Panc1 (cell line): ENCODE data around the gene TRIM29. TPM values are rescaled to one million over a fixed set of nuclear protein-coding genes. Genes with fewer than 3 reads are reported as not detected.

Experiments used
- ATAC-seq: fragments of 200-7000 bp; cut with Tn5 transposase; 2 replicates; pipeline ENCODE4 v1.9.1; 2020; ENCODE audit warnings: mild to moderate bottlenecking, moderate library complexity
- BruUV-seq: library from RNA; stranded (reverse); fragments of 400-500 nt; replicated peaks from 2 replicates; lab custom pipeline; 2021; lab: Mats Ljungman, UMichigan
- CTCF ChIA-PET: fragments of 300-600 bp; sonication (Branson Sonifier 250); formaldehyde crosslinking; loops from one replicate; lab custom pipeline; 2022; ENCODE audit warnings: antibody characterized with exemption; lab: Charles Lee
- POLR2A ChIA-PET: fragments of 300-600 bp; sonication (Branson Sonifier 250); formaldehyde crosslinking; loops from one replicate; lab custom pipeline; 2022; ENCODE audit warnings: antibody characterized with exemption; lab: Charles Lee
- DNase-seq: peaks from one replicate; pipeline ENCODE4 v3.0.0-alpha.2; 2010; ENCODE audit warnings: low read depth, low spot score
- H3K27ac ChIP-seq: 2 replicates; pipeline ENCODE4 v1.5.1; 2011; ENCODE audit warnings: mild to moderate bottlenecking, low read length, inconsistent platforms
- H3K27me3 ChIP-seq: fragments of 200-500 bp; sonication (Bioruptor generic); 2 replicates; pipeline ENCODE4 v1.6.0; 2014; ENCODE audit warnings: low read length, inconsistent platforms; ENCODE audit not compliant: control insufficient read depth, insufficient read depth
- H3K36me3 ChIP-seq: fragments of 200-500 bp; sonication (Bioruptor generic); 2 replicates; pipeline ENCODE4 v1.5.1; 2014; ENCODE audit warnings: inconsistent platforms, mild to moderate bottlenecking, low read length, moderate library complexity; ENCODE audit not compliant: control insufficient read depth, insufficient read depth
- H3K4me1 ChIP-seq: 2 replicates; pipeline ENCODE4 v1.5.1; 2011; ENCODE audit warnings: inconsistent platforms, mild to moderate bottlenecking, low read length, moderate library complexity; ENCODE audit not compliant: control insufficient read depth, insufficient read depth
- H3K4me3 ChIP-seq, 2 experiments: 2 replicates each; pipeline ENCODE4 v1.5.1; 2011 to 2012; ENCODE audit warnings: low read depth in 2 of 2, low read length in 2 of 2, mild to moderate bottlenecking in 2 of 2, inconsistent platforms in 1 of 2, moderate library complexity in 1 of 2
- H3K9me3 ChIP-seq: fragments of 200-500 bp; sonication (Bioruptor generic); 2 replicates; pipeline ENCODE4 v1.5.1; 2014; ENCODE audit warnings: low read depth, mild to moderate bottlenecking, inconsistent platforms, low read length, moderate library complexity; ENCODE audit not compliant: control insufficient read depth, insufficient read depth
- POLR2AphosphoS5 ChIP-seq: IDR thresholded peaks from 2 replicates; pipeline ENCODE4 v1.6.1; 2012; ENCODE audit warnings: mild to moderate bottlenecking, low read depth, low read length, moderate library complexity
- SIN3A ChIP-seq: IDR thresholded peaks from 2 replicates; pipeline ENCODE4 v1.6.1; 2012; ENCODE audit warnings: low read depth, mild to moderate bottlenecking, low read length, moderate library complexity, borderline replicate concordance; ENCODE audit not compliant: insufficient read depth
- TCF7L2 ChIP-seq: IDR thresholded peaks from 2 replicates; pipeline ENCODE4 v1.6.1; 2011; ENCODE audit warnings: mild to moderate bottlenecking, low read depth, low read length, inconsistent platforms
- in situ Hi-C: cut with HindIII; loops from 2 replicates; pipeline ENCODE4 v1.10.0; 2016; ENCODE audit warnings: low sequenced_read_pairs, low pct_unique_long_range_greater_than_20kb
- intact Hi-C: fragments of 100-400 bp; cut with micrococcal nuclease; formaldehyde crosslinking; loops from one replicate; pipeline ENCODE4 v1.10.0; 2022; ENCODE audit not compliant: unreplicated experiment
- total RNA-seq: library from RNA; stranded (reverse); gene quantifications from one replicate; pipeline ENCODE4 v1.2.1, GENCODE V29; 2021; ENCODE audit not compliant: unreplicated experiment
- TF ChIP-seq, protein P1 (sequence below), 2 experiments: IDR thresholded peaks; 2 replicates each; pipeline ENCODE4 v1.6.1; 2011 to 2012; ENCODE audit warnings: low read depth in 2 of 2, control low read depth in 1 of 2, low read length in 1 of 2, mild to moderate bottlenecking in 1 of 2, moderate library complexity in 1 of 2; ENCODE audit not compliant: insufficient read depth in 1 of 2
- TF ChIP-seq, protein P2 (sequence below): fragments of 450-650 bp; IDR thresholded peaks from 2 replicates; pipeline ENCODE4 v1.5.1; 2017; ENCODE audit warnings: mild to moderate bottlenecking

Gene TRIM29
- total RNA-seq, 1 experiment from 2014 or later: 0.64 TPM

DNA sequence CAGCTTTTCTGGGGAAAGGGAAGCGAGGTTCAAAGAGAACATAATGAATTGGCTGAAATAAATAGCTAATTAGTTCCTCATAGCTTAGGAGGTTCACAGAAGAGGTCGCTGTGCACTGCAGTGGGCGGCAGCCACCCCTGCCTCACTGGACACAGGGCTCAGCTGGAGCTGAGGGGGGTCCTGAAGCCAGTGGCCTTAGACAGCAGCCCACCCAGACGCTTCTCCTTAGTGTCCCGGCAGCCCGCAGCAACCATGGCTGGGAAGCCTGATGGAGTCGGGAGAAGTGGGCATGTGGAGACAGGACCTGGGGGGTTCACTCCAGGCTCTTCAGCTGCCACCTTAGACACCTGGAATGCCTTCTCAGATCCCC lies 75.4 kb downstream of the TRIM29 start:
- intact Hi-C loops: no loop called here
- Histone ChIP-seq H3K4me3 (no peak overlapping the region), H3K9me3 (no peaks in the 10 kb centered on the region), H3K4me1 (no peaks in the 10 kb centered on the region), H3K27me3 (peaks cover 23% of the 10 kb centered on the region), H3K36me3 (no peaks in the 10 kb centered on the region), H3K27ac (no peak overlapping the region)
- no peak for ATAC-seq
- TF ChIP-seq SIN3A (no peak), TCF7L2 (no peak), POLR2AphosphoS5 (no peak)
- TF ChIP-seq, protein P1, sequence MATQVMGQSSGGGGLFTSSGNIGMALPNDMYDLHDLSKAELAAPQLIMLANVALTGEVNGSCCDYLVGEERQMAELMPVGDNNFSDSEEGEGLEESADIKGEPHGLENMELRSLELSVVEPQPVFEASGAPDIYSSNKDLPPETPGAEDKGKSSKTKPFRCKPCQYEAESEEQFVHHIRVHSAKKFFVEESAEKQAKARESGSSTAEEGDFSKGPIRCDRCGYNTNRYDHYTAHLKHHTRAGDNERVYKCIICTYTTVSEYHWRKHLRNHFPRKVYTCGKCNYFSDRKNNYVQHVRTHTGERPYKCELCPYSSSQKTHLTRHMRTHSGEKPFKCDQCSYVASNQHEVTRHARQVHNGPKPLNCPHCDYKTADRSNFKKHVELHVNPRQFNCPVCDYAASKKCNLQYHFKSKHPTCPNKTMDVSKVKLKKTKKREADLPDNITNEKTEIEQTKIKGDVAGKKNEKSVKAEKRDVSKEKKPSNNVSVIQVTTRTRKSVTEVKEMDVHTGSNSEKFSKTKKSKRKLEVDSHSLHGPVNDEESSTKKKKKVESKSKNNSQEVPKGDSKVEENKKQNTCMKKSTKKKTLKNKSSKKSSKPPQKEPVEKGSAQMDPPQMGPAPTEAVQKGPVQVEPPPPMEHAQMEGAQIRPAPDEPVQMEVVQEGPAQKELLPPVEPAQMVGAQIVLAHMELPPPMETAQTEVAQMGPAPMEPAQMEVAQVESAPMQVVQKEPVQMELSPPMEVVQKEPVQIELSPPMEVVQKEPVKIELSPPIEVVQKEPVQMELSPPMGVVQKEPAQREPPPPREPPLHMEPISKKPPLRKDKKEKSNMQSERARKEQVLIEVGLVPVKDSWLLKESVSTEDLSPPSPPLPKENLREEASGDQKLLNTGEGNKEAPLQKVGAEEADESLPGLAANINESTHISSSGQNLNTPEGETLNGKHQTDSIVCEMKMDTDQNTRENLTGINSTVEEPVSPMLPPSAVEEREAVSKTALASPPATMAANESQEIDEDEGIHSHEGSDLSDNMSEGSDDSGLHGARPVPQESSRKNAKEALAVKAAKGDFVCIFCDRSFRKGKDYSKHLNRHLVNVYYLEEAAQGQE (IDR thresholded peaks at IDR 0.05; ENCODE audit: insufficient read depth in 1 of 2, low read depth in 2 of 2, low read length in 1 of 2): no peak
- TF ChIP-seq, protein P2, sequence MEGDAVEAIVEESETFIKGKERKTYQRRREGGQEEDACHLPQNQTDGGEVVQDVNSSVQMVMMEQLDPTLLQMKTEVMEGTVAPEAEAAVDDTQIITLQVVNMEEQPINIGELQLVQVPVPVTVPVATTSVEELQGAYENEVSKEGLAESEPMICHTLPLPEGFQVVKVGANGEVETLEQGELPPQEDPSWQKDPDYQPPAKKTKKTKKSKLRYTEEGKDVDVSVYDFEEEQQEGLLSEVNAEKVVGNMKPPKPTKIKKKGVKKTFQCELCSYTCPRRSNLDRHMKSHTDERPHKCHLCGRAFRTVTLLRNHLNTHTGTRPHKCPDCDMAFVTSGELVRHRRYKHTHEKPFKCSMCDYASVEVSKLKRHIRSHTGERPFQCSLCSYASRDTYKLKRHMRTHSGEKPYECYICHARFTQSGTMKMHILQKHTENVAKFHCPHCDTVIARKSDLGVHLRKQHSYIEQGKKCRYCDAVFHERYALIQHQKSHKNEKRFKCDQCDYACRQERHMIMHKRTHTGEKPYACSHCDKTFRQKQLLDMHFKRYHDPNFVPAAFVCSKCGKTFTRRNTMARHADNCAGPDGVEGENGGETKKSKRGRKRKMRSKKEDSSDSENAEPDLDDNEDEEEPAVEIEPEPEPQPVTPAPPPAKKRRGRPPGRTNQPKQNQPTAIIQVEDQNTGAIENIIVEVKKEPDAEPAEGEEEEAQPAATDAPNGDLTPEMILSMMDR: no peak
- no peak for DNase-seq
- in situ Hi-C loops: no loop called here
- BruUV-seq: no TSS peak
- CTCF ChIA-PET: interaction anchor here (1.0 kb wide), 1 partner anchor 10 kb away, joined by 3 read pairs; no protein-coding TSS in a partner anchor
- POLR2A ChIA-PET: interaction anchor here (0.6 kb wide), 1 partner anchor 36 kb away, joined by 5 read pairs; no protein-coding TSS in a partner anchor

DNA sequence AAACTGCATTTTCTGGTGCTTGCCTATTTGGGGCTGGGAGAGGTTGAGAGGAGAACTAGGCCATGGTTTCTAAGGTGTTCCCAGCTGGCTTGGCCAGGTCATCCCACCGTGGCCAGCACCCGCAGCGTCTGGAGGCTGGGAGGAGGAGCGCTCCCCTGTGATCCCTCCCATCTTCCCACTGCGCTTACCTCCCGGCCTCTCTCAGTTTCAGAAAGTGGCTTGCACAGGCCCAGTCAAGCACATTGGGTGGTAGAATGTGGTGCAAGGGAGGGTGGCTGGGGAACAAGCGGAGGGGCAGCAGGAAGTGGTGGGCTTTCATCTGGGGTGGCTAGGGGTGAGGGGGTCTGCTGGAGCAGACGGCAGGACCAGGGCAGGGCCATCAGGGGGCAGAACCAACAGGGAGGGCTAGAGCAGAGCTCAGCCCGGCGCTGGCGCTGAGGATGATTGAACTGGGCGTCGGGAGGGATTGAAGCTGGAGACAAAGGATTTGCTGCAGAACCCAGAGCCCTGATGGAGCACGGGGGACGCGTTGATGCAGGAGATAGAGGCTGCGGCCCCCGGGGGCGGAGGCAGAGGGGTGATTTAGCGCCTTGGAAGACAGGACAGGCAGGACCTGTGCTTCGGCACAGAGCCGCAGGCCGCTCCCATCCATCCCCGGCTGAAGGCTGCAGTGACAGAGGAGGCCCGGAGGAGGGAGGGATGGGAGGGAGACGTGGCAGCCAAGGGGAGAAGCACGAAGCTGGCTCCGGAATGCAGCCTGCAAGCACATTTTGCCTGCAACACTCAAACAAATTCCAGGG lies 76.0 kb downstream of the TRIM29 start:
- H3K27me3 ChIP-seq: peaks cover 23% of the 10 kb centered on the region
- intact Hi-C loops (no loop called here), in situ Hi-C loops (no loop called here)
- DNase-seq (no peak), ATAC-seq (no peak)
- H3K36me3 ChIP-seq: no peaks in the 10 kb centered on the region
- no TSS peak for BruUV-seq
- no peak overlapping the region for H3K4me3 ChIP-seq
- no peaks in the 10 kb centered on the region for H3K9me3 ChIP-seq
- CTCF ChIA-PET: interaction anchor here (1.0 kb wide), 1 partner anchor 11 kb away, joined by 3 read pairs; no protein-coding TSS in a partner anchor
- H3K27ac ChIP-seq: no peak overlapping the region
- no peaks in the 10 kb centered on the region for H3K4me1 ChIP-seq
- TF ChIP-seq, protein P2: no peak
- TF ChIP-seq, protein P1 (IDR thresholded peaks at IDR 0.05; ENCODE audit: insufficient read depth in 1 of 2, low read depth in 2 of 2, low read length in 1 of 2): no peak
- TF ChIP-seq SIN3A (no peak), POLR2AphosphoS5 (no peak), TCF7L2 (no peak)
- POLR2A ChIA-PET: interaction anchor here (0.6 kb wide), 1 partner anchor 35 kb away, joined by 5 read pairs; no protein-coding TSS in a partner anchor
